Measurements from ENCODE around the gene CACNA1G.

GRCh38 chr17:50672071-50672470 is 111.6 kb downstream of the CACNA1G start:
- TF ChIP-seq POLR2AphosphoS5 (IDR thresholded peaks at IDR 0.05) (no peak), CTCF (IDR thresholded peaks at IDR 0.05) (no peak), EP300 (IDR thresholded peaks at IDR 0.05) (no peak), POLR2A (IDR thresholded peaks at IDR 0.05) (no peak)
